CD14-positive monocyte (primary cell): Measurements from ENCODE around the gene PUS1. TPM values are rescaled to one million over a fixed set of nuclear protein-coding genes. Genes with fewer than 3 reads are reported as not detected.
A peak's percentile ranks its signal among the peaks of the same experiment; 100 is the strongest.

Experiments
- DNase-seq, 3 donors: peaks; one replicate each; pipeline ENCODE4 v3.0.0-alpha.2; 2011 to 2022
- H2AFZ ChIP-seq: 2 replicates; pipeline ENCODE4 v1.6.0; 2012; ENCODE audit warnings: mild to moderate bottlenecking, low read depth, low read length, inconsistent platforms; ENCODE audit not compliant: insufficient read depth, poor library complexity, severe bottlenecking
- H3K27ac ChIP-seq, 2 donors: 1 replicate in 1 of 2; 2 replicates in 1 of 2; pipeline ENCODE4 v1.5.1; 2012 to 2013; ENCODE audit warnings: low read length in 2 of 2, control low read depth in 1 of 2, inconsistent platforms in 1 of 2, low read depth in 1 of 2, mild to moderate bottlenecking in 1 of 2
- H3K27me3 ChIP-seq, 2 donors: one replicate each; pipeline versions ENCODE4 v1.6.0 to v1.6.1; 2011 to 2013; ENCODE audit warnings: low read length in 2 of 2; ENCODE audit not compliant: control insufficient read depth in 2 of 2, insufficient read depth in 2 of 2
- H3K36me3 ChIP-seq, 2 donors: replicated peaks in 1 of 2; 1 replicate in 1 of 2; 2 replicates in 1 of 2; pipeline versions ENCODE4 v1.5.1 to v1.6.1; 2012 to 2013; ENCODE audit warnings: low read length in 2 of 2, control low read depth in 1 of 2, inconsistent platforms in 1 of 2, mild to moderate bottlenecking in 1 of 2; ENCODE audit not compliant: insufficient read depth in 2 of 2, control insufficient read depth in 1 of 2
- H3K4me1 ChIP-seq, 2 donors: 1 replicate in 1 of 2; 2 replicates in 1 of 2; pipeline versions ENCODE4 v1.5.1 to v1.6.1; 2012 to 2013; ENCODE audit warnings: low read length in 2 of 2, control low read depth in 1 of 2, inconsistent platforms in 1 of 2, mild to moderate bottlenecking in 1 of 2, moderate library complexity in 1 of 2; ENCODE audit not compliant: insufficient read depth in 2 of 2, control insufficient read depth in 1 of 2
- H3K4me2 ChIP-seq: replicated peaks from 2 replicates; pipeline ENCODE3; 2012; ENCODE audit warnings: low read length, moderate library complexity, mild to moderate bottlenecking; ENCODE audit not compliant: poor library complexity, severe bottlenecking; ENCODE audit errors: extremely low read depth
- H3K4me3 ChIP-seq, 3 experiments: fragments of 200-600 bp in 1 of 3; sonication (generic) in 1 of 3; replicated peaks in 1 of 3; 1 replicate in 2 of 3; 2 replicates in 1 of 3; pipeline ENCODE4 v1.5.1; 2011 to 2013; ENCODE audit warnings: low read length in 3 of 3, mild to moderate bottlenecking in 3 of 3, control low read depth in 2 of 3, low read depth in 2 of 3, inconsistent platforms in 1 of 3, moderate library complexity in 1 of 3
- H3K79me2 ChIP-seq: 2 replicates; pipeline ENCODE4 v1.6.0; 2012; ENCODE audit warnings: mild to moderate bottlenecking, control low read depth, inconsistent platforms, low read length, moderate library complexity; ENCODE audit not compliant: insufficient read depth
- H3K9ac ChIP-seq: 2 replicates; pipeline ENCODE4 v1.6.0; 2017; ENCODE audit warnings: low read length, mild to moderate bottlenecking; ENCODE audit not compliant: insufficient read depth, poor library complexity, severe bottlenecking
- H3K9me3 ChIP-seq, 2 donors: replicated peaks in 1 of 2; 1 replicate in 1 of 2; 2 replicates in 1 of 2; pipeline versions ENCODE4 v1.5.1 to v1.6.1; 2012 to 2013; ENCODE audit warnings: low read length in 2 of 2, control low read depth in 1 of 2; ENCODE audit not compliant: control insufficient read depth in 1 of 2, insufficient read depth in 1 of 2
- H4K20me1 ChIP-seq: 2 replicates; pipeline ENCODE4 v1.6.0; 2012; ENCODE audit warnings: mild to moderate bottlenecking, low read length, control low read depth, moderate library complexity; ENCODE audit not compliant: insufficient read depth
- H3K27ac Mint-ChIP-seq, 7 donors: one replicate each; pipeline ENCODE4 v1.8.0; 2020; ENCODE audit warnings: mild to moderate bottlenecking in 7 of 7, mixed read lengths in 7 of 7, moderate library complexity in 6 of 7, inconsistent platforms in 2 of 7
- H3K27me3 Mint-ChIP-seq, 3 donors: one replicate each; pipeline ENCODE4 v1.8.0; 2021 to 2022; ENCODE audit warnings: low read depth in 3 of 3, mild to moderate bottlenecking in 3 of 3, mixed read lengths in 3 of 3, moderate library complexity in 3 of 3, inconsistent platforms in 1 of 3
- H3K36me3 Mint-ChIP-seq, 2 donors: one replicate each; pipeline ENCODE4 v1.8.0; 2020; ENCODE audit warnings: mixed read lengths in 2 of 2, inconsistent platforms in 1 of 2, mild to moderate bottlenecking in 1 of 2
- H3K4me1 Mint-ChIP-seq: one replicate; pipeline ENCODE4 v1.8.0; 2020; ENCODE audit warnings: mild to moderate bottlenecking, mixed read lengths
- H3K4me3 Mint-ChIP-seq, 2 donors: one replicate each; pipeline ENCODE4 v1.8.0; 2020; ENCODE audit warnings: mild to moderate bottlenecking in 2 of 2, mixed read lengths in 2 of 2, moderate library complexity in 1 of 2
- H3K9me3 Mint-ChIP-seq, 7 donors: one replicate each; pipeline ENCODE4 v1.8.0; 2020 to 2022; ENCODE audit warnings: mixed read lengths in 7 of 7, mild to moderate bottlenecking in 6 of 7, moderate library complexity in 6 of 7, inconsistent platforms in 2 of 7
- WGBS: methylation state at CpG from one replicate; pipeline ENCODE4 v1.1.5; 2013; ENCODE audit warnings: missing lambda C conversion rate; ENCODE audit not compliant: insufficient coverage; 5-methylcytosine and 5-hydroxymethylcytosine counted together
- intact Hi-C, 2 donors: fragments of 100-400 bp; cut with micrococcal nuclease; formaldehyde crosslinking; loops; one replicate each; pipeline versions ENCODE4 v1.15.0 to v1.15.1; 2023
- polyA plus RNA-seq, 3 donors: library from polyadenylated mRNA; depleted of rRNA in 1 of 3; unstranded in 2 of 3; stranded (reverse) in 1 of 3; fragments of 300-500 nt in 2 of 3; fragments of >200 nt in 1 of 3; fragmentation: Illumina TruSeq in 2 of 3; gene quantifications; 1 replicate in 2 of 3; 2 replicates in 1 of 3; pipeline ENCODE4 v1.2.3, GENCODE V29; 2012 to 2021
- TF ChIP-seq, protein P1 (sequence below): fragments of 200-600 bp; IDR thresholded peaks from one replicate; pipeline ENCODE4 v1.8.0; 2022; ENCODE audit warnings: antibody characterized with exemption, mild to moderate bottlenecking

PUS1 gene
- polyA plus RNA-seq, 3 donors: 5.1 to 30.9 (median 6.9) TPM

DNA sequence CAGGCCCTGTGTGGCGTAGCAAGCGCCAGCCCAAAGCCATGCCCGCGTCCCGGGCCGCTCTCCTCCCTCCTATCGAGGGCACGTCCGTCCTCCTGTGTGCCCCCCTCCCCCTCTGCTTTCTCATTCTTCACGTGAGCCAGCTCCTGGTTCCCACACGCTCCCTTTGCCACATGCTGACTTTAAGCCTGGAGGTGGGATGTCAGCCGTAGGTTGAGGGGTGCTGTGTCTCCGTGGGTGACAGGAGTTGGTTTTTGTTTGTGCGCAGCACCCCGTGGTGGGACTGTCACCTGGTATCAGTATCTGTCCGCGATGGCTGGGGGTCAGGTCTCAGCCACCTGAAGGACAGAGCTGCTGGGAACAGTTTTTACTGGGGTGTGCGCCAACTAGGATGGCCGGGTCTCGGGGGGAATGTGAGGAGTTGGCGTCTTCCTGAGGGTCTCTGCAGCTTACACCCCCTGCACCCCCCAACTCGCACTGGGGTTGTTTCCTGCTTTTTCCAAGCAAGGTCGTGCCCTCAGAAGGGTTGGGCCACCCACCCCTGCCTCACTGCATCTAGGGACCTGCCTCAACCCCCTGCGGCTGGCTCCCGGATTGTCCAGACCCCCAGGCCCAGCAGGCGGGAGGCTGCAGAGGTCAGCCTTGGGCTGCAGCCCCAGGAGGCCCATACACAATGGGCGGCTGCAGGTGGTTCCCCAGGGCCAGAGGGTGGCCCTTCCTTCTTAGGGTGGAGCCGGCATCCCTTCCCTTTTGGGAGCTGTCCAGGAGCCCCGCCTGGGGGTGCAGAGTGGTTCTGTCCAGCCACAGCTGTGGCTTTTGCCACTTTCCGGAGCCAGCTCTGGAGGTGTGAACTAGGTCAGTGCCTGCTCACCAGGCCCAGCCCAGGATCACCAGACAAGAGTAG lies 27.4 kb upstream of the PUS1 start:
- Histone ChIP-seq H3K79me2 (peaks cover 83% of the 10 kb centered on the region), H3K27me3 (no peaks in the 10 kb centered on the region), H3K4me1 (peaks cover 8 to 19% of the 10 kb centered on the region in 2 donors), H4K20me1 (peaks cover 100% of the 10 kb centered on the region), H2AFZ (no peak overlapping the region), H3K9me3 (no peaks in the 10 kb centered on the region), H3K4me2 (no peak overlapping the region), H3K9ac (no peak overlapping the region), H3K27ac (no peak overlapping the region), H3K4me3 (no peak overlapping the region), H3K36me3 (peaks cover 20 to 55% of the 10 kb centered on the region in 2 donors)
- no peak overlapping the region for H3K4me3 Mint-ChIP-seq
- 86% methylated on average over 15 of the region's 30 CpGs for WGBS
- DNase-seq: no peak
- intact Hi-C loops: no loop called here
- TF ChIP-seq, protein P1, sequence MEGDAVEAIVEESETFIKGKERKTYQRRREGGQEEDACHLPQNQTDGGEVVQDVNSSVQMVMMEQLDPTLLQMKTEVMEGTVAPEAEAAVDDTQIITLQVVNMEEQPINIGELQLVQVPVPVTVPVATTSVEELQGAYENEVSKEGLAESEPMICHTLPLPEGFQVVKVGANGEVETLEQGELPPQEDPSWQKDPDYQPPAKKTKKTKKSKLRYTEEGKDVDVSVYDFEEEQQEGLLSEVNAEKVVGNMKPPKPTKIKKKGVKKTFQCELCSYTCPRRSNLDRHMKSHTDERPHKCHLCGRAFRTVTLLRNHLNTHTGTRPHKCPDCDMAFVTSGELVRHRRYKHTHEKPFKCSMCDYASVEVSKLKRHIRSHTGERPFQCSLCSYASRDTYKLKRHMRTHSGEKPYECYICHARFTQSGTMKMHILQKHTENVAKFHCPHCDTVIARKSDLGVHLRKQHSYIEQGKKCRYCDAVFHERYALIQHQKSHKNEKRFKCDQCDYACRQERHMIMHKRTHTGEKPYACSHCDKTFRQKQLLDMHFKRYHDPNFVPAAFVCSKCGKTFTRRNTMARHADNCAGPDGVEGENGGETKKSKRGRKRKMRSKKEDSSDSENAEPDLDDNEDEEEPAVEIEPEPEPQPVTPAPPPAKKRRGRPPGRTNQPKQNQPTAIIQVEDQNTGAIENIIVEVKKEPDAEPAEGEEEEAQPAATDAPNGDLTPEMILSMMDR: no peak
- peaks cover 27 to 59% of the 10 kb centered on the region in 2 donors for H3K36me3 Mint-ChIP-seq
- peak overlapping the region in 1 of 7 donors; percentile 31 for H3K27ac Mint-ChIP-seq
- peaks cover 0 to 2% (median 0%) of the 10 kb centered on the region in 3 donors for H3K27me3 Mint-ChIP-seq
- H3K4me1 Mint-ChIP-seq: peaks cover 18% of the 10 kb centered on the region
- H3K9me3 Mint-ChIP-seq: no peaks in the 10 kb centered on the region

- no peak for DNase-seq
- H3K27ac ChIP-seq: no peak overlapping the region
- WGBS: 96% methylated on average over 25 of the region's 25 CpGs
Measured at GRCh38 chr12:131902332-131903241, 26.5 kb upstream of the PUS1 start.

More at GRCh38 chr12:131902332-131903241, 26.5 kb upstream of the PUS1 start:
- Histone ChIP-seq H3K9ac (no peak overlapping the region), H3K79me2 (peaks cover 74% of the 10 kb centered on the region), H4K20me1 (peaks cover 100% of the 10 kb centered on the region), H3K27me3 (no peaks in the 10 kb centered on the region), H3K36me3 (peaks cover 25 to 59% of the 10 kb centered on the region in 2 donors), H3K4me2 (no peak overlapping the region), H2AFZ (no peak overlapping the region), H3K4me1 (peaks cover 4 to 10% of the 10 kb centered on the region in 2 donors), H3K9me3 (no peaks in the 10 kb centered on the region), H3K4me3 (no peak overlapping the region)
- H3K4me1 Mint-ChIP-seq: peaks cover 10% of the 10 kb centered on the region
- H3K36me3 Mint-ChIP-seq: peaks cover 27 to 59% of the 10 kb centered on the region in 2 donors
- H3K9me3 Mint-ChIP-seq: no peaks in the 10 kb centered on the region
- intact Hi-C loops: no loop called here
- no peak overlapping the region for H3K4me3 Mint-ChIP-seq
- no peak overlapping the region for H3K27ac Mint-ChIP-seq
- H3K27me3 Mint-ChIP-seq: peaks cover 0 to 2% (median 2%) of the 10 kb centered on the region in 3 donors
- TF ChIP-seq, protein P1: no peak
